Right lung (tissue), 5 donors: ENCODE results near the gene ELFN2. TPM values are rescaled to one million over a fixed set of nuclear protein-coding genes. Genes with fewer than 3 reads are reported as not detected.

Experiments
- DNase-seq, 2 donors: peaks; one replicate each; pipeline ENCODE4 v3.0.0-alpha.2; 2013
- polyA plus RNA-seq, 5 donors: library from polyadenylated mRNA; unstranded; fragments of 120-200 nt; gene quantifications; one replicate each; pipeline versions ENCODE4 v1.2.1 to v1.2.3, GENCODE V29; 2013; ENCODE audit warnings: inconsistent platforms in 1 of 5, low replicate concordance in 1 of 5; ENCODE audit not compliant: insufficient read length in 5 of 5, insufficient read depth in 1 of 5

The ELFN2 gene
- polyA plus RNA-seq, 5 donors, result 0.51 to 2.0 (median 1.3) TPM

DNA sequence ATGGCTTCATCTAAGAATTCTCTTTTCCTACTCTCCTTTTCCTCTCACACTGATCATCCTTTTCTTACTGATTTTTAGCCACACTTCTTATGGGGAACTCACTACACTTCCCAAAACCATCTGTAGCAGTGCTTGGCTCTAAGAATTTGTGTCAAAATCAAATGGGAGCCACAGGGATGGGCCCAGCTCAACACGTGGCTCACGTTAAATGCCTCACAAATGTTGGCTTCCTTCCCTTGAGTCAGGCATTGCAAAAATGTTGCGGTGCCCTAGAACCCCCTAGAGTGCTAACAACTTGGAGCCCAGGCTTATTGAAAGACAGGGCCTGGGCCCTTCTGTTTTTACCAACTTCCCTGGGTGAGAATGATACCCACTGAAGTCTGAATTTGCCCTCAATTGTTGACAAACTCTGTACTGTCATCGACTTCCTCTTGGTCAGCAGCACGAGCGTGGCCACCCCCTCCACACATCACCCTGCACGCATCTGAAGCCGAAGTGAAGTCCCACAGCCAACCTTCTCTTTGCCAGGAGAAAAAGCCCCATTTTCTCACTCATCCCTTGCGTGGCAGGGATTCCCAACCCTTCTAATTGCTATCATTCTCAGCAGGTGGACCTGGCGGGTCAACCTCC, 69.7 kb downstream of the ELFN2 start:
- no peak for DNase-seq

DNA sequence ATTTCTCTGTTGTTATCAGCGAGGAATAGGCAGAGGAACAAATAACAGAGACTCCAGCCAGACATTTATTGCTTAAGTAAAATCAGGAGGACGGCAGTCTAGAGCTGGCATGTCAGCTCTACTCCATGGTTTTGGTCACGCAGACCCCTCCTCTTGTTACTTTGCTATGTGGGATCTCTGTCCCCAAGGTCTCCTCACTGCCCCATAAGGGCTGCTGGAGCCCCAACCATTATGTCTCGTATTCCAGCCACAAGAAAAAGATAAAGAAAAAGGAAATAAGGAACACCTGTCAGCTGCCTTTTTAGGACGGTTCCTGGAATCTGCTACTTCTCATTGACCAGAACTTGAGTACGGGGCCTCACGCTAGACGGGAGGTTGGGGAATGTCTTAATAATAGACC, 70.4 kb downstream of the ELFN2 start:
- no peak for DNase-seq

DNA sequence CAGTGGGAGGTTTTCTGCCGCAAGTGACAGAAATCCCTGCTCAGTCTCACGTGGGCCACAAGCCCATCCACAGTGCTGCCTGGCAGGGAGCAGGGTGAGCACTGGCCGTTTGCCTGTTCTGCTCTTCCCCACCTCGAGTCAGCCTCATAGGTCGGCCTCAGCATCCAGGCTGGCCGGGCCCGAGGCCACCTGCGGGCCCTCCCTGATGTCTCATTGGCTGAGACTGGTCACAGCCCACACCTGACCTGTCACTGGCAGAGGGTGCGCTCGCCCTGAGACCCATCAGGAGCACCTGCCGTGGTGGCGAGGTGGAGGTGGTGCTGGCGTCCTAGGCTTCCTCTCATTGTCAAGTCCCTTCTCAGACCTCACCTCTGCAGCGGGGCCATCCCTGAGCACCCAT, 72.1 kb downstream of the ELFN2 start:
- no peak for DNase-seq

DNA sequence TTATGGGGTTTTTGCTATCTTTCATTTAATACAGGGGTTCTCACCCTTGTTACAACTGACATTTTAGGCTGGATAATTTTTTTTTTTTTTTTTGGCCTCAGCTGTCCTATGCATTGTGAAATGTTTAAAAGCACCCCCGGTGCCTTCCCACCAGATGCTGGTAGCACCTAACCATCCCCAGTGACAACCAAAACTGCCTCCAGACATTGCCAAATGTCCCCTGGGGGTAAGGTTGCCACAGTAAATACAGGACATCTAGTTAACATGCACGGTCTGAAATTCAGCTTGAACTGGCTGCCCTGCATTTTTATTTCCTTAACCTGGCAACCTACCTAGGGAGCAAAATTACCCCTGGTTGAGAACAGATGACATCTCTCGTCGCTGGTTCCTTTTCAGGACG, 72.6 kb downstream of the ELFN2 start:
- no peak for DNase-seq

DNA sequence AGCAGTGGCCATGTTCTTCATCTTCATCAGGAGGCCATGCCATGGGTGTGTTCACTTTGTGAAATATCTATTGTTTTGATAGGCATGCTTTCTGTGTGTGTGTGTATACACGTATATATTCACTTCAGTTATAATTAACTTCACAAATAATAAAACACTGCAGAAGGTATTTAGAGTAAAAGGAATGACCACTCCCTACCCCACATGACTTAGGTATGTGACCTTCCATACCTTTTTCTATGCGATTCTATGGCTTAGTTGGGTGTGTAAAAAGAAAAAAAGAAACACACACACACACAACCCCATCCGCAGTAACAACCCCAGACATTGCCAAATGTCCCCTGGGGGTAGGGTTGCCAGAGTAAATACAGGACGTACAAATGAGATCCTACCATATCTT, 73.0 kb downstream of the ELFN2 start:
- no peak for DNase-seq

DNA sequence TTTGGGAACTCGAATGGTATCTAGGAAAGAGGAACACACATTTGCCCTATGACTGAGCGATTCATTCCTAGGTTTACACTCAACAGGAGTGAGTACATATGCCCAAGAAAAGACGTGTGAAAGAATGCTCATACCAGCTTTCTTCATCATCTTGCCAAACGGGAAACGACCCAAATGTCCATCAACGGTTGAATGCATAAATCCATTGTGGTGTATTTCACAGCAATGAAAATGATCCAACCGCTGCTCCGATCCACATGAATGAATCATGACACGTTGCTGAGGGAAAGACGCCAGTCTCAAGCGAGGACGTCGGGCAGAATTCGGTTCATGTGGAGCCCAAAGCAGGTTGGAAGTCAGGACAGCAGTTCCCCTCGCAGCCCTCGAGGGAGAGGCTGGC, 73.4 kb downstream of the ELFN2 start:
- DNase-seq, result no peak

DNA sequence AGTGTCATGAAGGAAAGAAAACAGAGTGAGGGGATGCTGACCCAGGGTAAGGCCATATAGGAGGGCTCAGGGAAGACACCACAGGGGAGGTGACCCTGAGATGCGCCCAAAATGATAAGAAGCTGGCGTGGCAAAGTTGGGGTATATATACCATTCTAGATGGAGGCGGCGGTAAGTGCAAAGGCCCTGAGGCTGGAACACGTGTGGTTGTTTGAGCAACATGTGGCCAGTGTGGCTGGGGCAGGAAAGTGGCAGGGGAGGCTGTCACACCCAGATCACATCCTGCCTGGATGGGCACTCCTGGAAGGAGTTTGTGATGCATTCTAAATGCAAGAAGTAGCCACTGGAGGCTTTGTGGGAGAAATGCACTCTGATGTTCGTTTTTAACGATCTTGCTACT, 74.8 kb downstream of the ELFN2 start:
- no peak for DNase-seq

DNA sequence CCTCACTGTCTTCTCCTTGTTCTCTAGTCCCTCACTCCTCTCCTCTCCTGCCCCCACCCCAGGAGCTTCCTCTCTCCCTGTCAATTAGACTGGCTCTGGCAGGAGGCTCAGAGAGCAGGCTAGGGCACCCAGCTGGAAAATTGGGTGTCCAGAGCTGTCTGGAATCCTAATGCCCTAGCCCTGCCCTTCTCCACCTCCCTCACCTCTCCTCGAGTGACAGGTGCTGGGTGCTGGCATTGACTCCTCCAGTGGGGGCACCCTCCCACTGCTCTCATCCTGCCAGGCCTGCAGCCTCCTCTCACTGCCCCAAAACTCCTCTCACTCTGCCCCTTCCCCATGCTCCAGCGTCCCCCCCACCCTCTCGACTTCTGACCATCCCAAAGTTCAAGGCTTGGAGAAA, 76.0 kb downstream of the ELFN2 start:
- no peak for DNase-seq

DNA sequence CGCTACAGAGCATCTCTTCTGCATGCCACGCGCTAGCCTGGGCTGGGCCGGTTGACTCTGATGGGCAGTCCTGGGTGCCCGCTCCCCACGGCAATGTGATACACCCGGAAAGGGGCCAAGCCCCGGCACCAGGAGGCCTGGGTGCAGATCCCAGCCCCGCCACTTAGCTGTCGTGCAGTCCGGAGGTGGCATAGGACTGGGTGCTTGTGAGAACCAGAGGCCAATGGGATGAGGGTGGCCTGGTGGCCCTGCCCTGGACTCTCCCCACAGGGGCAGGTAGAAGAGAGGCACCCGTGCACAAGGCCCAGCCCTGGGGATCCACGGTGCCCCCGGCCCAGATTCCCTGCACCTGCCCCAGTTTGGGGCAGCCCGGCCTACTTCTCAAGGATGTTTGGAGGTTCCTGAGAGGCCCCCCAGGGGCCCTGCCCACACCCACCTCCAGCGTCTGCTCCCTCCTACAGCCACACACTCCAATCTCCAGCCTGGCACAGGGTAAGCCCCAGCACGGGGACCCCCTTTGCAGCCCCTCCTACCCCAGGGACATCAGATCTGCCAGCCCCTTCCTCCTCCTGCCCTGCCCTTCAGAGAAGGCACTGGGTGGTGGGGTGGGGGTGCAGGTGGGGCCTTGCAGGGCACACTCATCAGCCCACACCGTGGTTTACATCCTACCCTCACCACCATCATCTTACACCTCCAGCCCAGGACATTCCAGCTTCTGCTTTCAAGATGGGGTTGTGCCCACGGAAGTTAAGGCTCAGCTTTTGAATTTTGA, 78.0 kb downstream of the ELFN2 start:
- DNase-seq, result no peak

DNA sequence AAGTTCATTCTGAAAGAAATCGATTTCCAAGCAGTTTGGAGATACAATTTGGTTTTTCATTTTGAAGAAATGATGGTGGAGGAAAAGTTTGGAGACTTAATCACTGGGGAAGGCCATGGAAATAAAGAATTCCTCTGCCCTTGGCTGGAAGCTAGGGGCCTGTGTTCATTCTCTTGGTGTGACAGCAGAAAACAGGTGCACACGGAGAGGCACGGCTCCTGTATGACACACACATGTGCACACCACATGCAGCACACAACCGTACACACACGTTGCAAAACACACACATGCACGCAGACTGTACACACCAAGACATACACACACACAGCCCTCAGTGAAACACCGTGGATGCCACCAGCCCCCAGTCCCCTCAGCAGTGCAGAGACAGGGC, 80.8 kb downstream of the ELFN2 start:
- DNase-seq, result no peak

DNA sequence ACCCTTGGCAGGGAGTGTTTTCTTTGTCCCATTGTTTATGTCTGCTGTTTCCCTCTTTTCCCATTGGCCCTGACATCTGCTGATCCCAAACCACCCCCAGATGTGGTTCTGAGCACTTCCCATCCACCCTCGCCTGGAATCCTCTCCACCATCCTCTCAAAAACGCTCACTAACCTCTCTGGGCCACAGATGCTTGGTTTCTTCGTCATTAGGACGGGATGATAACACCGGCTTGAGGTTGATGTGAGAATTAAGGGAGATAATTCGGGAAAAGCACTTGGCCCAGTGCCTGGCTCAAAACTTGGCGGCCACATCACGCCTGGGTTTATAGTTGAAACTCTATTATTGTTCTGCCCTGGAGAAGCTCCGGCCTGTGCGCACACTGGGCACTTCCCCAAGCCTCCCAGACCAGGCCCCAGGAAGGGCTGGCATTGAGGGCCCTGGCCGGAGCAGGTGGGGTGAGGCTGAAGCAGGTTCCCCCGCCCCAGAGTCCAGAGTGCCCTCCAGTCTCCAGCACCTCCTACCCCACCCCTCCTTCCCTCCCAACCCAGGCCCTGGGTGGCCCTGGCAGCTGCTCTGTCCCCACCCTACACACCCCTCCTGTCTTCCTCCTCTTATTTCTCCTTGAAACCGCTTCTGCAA, 81.3 kb downstream of the ELFN2 start:
- DNase-seq, result peak in 1 of 2 donors; percentile 19

DNA sequence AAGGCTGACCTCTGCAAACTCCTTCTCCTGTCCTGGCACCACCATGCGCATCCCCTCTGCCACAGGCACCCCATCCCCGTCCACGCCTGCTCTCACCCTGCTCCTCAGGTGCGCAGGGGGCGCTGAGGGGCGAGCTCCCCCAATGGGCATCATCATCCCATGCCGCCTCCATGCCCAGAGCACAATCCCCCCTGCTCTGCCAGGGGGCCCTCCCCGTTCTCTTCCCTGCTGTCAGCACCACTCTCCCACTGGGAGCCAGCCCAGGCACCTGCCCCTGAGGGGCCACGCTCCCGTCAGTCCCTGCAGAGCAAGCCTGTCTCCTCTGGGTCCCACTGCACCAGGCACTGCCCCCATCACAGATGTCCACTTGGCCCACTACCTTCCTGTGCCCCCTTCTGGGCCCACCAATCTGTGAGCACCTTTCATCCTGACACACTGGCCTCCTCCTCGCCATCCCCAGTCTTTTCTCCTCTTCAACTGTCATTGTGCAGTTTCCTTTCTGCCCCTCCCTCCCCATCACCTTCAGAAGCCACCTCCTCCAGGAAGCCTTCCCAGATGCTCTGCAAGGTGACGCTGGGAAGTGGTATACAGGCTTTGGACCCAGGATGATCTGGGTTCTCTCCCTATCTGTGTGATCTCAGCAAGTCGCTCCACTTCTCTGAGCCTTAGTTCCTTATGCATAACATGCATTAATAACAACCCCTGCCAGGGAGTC, 82.4 kb downstream of the ELFN2 start:
- DNase-seq, result no peak

DNA sequence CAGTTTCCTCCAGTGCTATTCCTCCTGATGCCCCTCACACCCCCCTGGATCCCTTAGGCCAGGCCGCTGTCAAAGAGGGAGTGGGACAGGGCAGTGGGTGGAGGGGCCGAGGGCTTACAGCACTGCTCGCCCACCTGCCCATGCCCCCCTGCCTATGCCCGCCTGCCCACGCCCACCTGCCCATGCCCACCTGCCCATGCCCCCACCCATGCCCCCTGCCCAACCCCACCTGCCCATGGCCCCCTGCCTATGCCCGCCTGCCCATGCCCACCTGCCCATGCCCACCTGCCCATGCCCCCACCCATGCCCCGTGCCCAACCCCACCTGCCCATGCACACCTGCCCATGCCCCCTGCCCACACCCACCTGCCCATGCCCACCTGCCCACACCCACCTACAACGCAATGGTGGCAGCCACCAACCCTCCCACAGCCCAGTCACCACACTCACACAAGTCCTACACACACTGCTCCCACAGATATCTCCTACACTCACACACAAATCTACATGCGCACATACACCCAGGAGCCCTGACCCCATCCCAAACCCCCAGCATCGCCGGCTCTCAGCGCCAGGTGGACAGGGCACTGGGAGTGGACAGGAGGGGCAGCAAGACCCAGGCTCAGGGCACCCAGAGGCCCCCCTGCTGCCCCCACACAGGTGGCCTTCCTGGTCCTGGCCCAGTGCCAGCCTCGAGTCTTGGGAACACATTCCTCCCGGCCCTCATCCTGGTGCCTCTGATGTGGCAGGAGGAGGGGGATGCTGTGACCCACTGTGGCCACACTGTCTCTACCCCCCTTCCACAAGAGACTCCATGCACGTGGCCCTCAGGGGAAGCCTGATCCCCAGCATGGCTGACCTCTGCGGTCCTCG, 83.2 kb downstream of the ELFN2 start:
- no peak for DNase-seq

DNA sequence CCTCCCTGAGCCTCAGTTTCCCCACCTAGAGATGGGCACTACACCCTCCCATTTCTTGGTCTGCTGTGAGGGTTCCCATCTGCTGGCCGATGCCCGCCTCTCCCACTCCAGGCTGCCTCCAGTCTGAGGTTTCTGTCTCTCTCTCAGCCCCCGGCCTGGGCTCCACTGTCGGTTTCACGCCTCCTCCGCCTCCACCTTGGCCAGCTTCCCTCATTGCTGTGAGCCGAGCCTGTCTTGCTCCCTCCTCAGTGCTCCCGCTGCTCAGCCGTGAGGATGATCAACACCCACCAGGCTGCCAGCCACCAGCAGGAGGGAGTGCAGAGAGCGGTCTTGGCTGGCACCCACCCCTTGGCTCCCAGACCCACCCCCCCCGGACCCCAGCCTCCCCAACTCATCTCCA, 83.9 kb downstream of the ELFN2 start:
- no peak for DNase-seq

DNA sequence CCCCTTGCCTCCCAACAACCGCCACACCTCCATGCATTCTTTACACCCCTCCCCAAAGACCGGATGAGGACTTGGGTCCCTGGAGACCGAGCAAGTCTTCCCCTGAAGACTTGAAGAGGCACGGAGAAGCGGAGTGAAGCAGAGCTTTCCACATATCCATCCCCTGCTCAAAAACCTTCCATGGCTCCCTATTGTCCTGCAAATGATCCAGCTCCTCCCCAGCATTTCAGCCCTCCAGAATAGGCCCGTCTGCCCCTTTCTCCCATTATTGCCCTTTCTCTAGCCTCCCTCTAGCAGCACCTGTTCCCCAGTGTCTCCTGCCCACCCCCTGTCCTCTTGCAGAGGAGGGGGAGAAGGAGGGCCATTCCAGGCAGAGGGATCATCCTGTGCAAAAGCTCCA, 85.2 kb downstream of the ELFN2 start:
- DNase-seq, result no peak

DNA sequence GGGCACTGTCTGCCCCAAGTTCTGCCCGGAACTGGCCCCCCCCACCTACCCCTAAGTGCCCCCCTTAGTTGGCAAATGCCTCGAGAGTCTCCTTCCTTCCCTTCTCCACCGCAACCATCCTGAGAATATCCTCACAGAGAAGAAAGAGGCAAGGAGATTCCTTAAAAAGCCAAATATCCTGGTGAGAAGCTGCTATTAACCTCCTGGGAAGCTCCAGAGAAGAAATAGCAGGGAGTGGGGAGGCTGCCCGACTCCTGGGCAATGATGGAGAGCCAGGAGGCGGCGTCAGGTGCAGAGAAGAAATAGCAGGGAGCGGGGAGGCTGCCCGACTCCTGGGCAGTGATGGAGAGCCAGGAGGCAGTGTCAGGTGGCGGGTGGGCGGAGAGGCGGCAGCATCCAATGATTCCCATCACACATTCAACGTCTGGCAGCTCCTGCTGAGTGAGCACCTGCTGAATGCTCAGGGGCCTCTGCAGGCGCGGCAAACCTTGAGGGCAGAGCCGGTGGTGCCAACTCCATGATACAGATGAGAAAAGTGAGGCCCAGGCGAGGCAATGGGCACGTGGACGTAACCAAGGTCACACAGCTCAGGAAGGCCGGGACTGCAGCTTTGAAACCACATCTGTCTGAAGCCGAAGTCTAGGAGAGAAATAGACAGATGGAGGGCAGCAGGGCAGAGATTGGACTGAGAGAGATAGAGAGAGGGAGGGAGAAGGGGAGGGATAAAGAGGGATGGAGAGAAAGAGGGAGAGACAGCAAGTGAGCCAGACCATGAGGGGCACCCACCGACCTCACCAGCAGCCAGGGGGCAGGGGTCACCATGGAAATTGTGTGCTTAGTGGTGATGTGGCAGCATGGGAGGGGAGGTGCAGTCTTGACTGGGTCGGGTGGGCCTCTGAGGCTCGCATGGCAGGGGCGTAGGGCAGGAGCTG, 86.7 kb downstream of the ELFN2 start:
- DNase-seq, result no peak

DNA sequence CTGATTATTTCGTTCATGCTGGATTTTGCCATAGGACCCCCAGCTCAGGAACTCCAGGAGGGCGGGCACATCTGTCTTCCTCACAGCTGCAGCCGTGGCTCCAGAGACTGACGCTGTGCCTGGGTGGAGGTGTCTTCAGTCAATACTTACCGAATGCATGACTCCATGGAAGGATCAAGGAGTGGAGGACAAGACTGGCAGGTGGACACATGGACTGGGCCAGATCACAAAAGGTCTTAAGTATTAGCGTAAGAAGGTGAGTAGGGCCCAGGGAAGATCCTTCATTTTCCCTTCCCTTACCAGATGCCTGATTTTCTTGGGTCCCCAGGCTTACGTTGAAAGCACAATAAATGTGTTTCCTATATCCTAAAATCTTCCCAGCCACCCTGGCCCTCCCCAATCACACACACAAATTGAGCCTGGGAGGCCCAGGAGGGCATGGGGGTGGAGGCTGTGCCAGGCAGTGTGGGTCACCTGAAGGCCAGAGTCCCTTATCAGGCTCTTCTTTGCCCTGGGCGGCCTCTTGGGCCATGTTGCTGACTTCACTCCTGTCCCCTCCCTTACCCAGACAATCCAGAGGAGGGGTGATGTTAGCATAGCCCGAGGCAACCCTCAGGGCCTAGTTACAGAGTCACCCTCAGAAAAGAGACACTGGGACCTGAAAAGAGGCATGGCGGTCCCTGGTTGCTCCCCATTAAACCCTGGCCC, 88.6 kb downstream of the ELFN2 start:
- DNase-seq, result no peak

DNA sequence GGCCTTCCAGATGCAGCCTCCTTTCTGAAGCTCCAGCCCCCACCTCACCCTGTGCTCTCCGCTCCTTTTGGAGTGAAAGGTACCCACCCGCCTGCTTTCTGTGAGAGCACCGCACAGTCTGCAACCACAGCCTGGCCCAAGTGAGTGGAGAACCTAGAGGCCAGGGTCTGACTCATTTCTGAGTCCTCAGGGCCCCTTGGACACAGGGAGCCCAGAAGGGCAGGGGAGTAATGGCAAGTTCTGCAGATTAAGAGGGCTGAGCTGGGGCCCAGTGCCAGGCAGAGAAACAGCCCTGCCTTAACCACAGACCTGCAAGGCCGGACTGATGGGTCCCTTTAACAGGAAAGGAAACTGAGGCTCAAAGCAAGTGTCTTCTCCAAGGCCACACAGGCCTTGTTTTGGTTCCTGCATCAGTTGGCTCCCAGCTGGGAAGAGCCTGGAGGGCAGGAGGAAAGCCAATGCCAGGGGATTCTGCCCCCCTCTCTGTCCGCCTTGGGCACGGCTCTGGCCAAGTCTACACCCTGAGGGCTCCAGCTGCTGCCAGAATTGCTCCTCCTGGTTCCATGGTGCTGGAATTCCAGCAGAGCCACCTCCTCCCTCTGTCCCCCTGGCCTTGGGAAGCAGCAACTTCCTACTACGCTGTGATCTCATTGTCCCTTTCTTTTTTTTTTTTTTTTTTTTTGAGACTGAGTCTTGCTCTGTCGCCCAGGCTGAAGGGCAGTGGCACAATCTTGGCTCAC, 89.9 kb downstream of the ELFN2 start:
- no peak for DNase-seq

DNA sequence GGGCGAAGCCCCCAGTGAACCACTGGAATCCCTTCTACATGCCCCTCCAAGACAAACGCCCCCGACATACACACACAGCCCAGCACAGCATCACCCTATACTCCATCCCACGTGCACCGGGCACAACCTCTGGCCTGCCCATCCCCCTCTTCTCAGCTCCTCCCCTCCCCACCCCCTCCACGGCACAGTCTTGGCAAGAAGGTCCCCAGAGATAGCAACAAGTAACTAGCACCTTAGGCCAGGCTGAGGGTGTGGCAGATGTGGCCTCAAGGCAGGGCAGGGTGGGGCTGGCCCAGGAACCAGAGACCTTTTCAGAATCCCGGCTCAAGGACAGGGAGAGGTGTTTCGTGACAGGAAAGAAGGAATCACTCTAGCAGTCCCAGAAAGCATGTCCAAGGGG, 90.7 kb downstream of the ELFN2 start:
- no peak for DNase-seq
